ENCODE data around the gene ZNF419.
"Not testable (repeated sequence)": the region's sequence is repeated elsewhere in the genome, so short reads cannot be mapped to it uniquely, and the experiment has no call there.

Gene ZNF419

GRCh38 chr19:57487477-57488298 lies at the start of gene ZNF419:
TSS of gene ZNF419 (plus strand) at chr19:57487750. CDS start at chr19:57487951, 201 bp downstream.
- H3K4me1 ChIP-seq; H3K79me2 ChIP-seq; H3K9me3 ChIP-seq (ENCODE audit: control insufficient read depth, low read length); H3K27me3 ChIP-seq (ENCODE audit: control insufficient read depth, insufficient read depth, low read length); H3K36me3 ChIP-seq (ENCODE audit: control insufficient read depth, insufficient read depth, low read length): not testable (repeated sequence)
- H3K9ac ChIP-seq: peak within 1 kb of the TSS; percentile 98
- H3K4me2 ChIP-seq (ENCODE audit: low read length): peak within 1 kb of the TSS; percentile 86
- H3K4me3 ChIP-seq (ENCODE audit: low read depth, low read length): peak within 1 kb of the TSS; percentile 93
- peak within 1 kb of the TSS; percentile 98 for H2AFZ ChIP-seq
- peak; percentile 17 for TF ChIP-seq CTCF (IDR thresholded peaks at IDR 0.05)
- peak within 1 kb of the TSS; percentile 88 for H3K27ac ChIP-seq

GRCh38 chr19:57437931-57438330 lies 49.6 kb upstream of the ZNF419 start:
- Histone ChIP-seq H3K4me2 (ENCODE audit: low read length) (no peak overlapping the region), H3K4me1 (peaks cover 4% of the 10 kb centered on the region), H3K9me3 (ENCODE audit: control insufficient read depth, low read length) (no peaks in the 10 kb centered on the region), H3K27ac (no peak overlapping the region), H3K79me2 (peaks cover 32% of the 10 kb centered on the region), H3K9ac (no peak overlapping the region), H3K4me3 (ENCODE audit: low read depth, low read length) (no peak overlapping the region), H2AFZ (no peak overlapping the region), H3K27me3 (ENCODE audit: control insufficient read depth, insufficient read depth, low read length) (no peaks in the 10 kb centered on the region), H3K36me3 (ENCODE audit: control insufficient read depth, insufficient read depth, low read length) (no peaks in the 10 kb centered on the region)
- no peak for TF ChIP-seq CTCF (IDR thresholded peaks at IDR 0.05)

- Histone ChIP-seq H3K4me2 (ENCODE audit: low read length) (no peak overlapping the region), H3K4me3 (ENCODE audit: low read depth, low read length) (no peak overlapping the region), H2AFZ (no peak overlapping the region), H3K9ac (no peak overlapping the region), H3K9me3 (ENCODE audit: control insufficient read depth, low read length) (no peaks in the 10 kb centered on the region), H3K27me3 (ENCODE audit: control insufficient read depth, insufficient read depth, low read length) (no peaks in the 10 kb centered on the region), H3K27ac (no peak overlapping the region), H3K36me3 (ENCODE audit: control insufficient read depth, insufficient read depth, low read length) (no peaks in the 10 kb centered on the region), H3K4me1 (peaks cover 4% of the 10 kb centered on the region), H3K79me2 (peaks cover 32% of the 10 kb centered on the region)
- TF ChIP-seq CTCF (IDR thresholded peaks at IDR 0.05): no peak
Measured at GRCh38 chr19:57438925-57439324, 48.6 kb upstream of the ZNF419 start.

- no peak overlapping the region for H3K4me2 ChIP-seq (ENCODE audit: low read length)
- H3K9ac ChIP-seq: no peak overlapping the region
- H2AFZ ChIP-seq: no peak overlapping the region
- H3K9me3 ChIP-seq (ENCODE audit: control insufficient read depth, low read length): no peaks in the 10 kb centered on the region
- H3K79me2 ChIP-seq: peaks cover 22% of the 10 kb centered on the region
- H3K4me3 ChIP-seq (ENCODE audit: low read depth, low read length): no peak overlapping the region
- H3K36me3 ChIP-seq (ENCODE audit: control insufficient read depth, insufficient read depth, low read length): no peaks in the 10 kb centered on the region
- no peak for TF ChIP-seq CTCF (IDR thresholded peaks at IDR 0.05)
- no peak overlapping the region for H3K27ac ChIP-seq
- H3K4me1 ChIP-seq: no peaks in the 10 kb centered on the region
- H3K27me3 ChIP-seq (ENCODE audit: control insufficient read depth, insufficient read depth, low read length): no peaks in the 10 kb centered on the region
Measured at GRCh38 chr19:57441979-57442752, 45.4 kb upstream of the ZNF419 start.

Measured in parathyroid adenoma (tissue), 2 donors.